ENCODE results near the gene BCAS3. TPM values are rescaled to one million over a fixed set of nuclear protein-coding genes. Genes with fewer than 3 reads are reported as not detected.

Gene BCAS3
- total RNA-seq, 2 donors from 2014 or later: 44.1 to 71.5 TPM

GRCh38 chr17:61405686-61406536 is 728.3 kb downstream of the BCAS3 start:
- H3K36me3 ChIP-seq (replicated peaks in 1 of 2; ENCODE audit: insufficient read depth in 1 of 2, low read depth in 2 of 2): no peaks in the 10 kb centered on the region
- peak overlapping the region in 1 of 4 donors; percentile 17 for H3K27ac ChIP-seq
- ATAC-seq (no peak), DNase-seq (peak in 1 of 4 donors; percentile 11)
- peaks cover 43% of the 10 kb centered on the region for H3K4me1 ChIP-seq
- intact Hi-C loops (cut with DNase I): no loop called here
- 33 to 57% methylated on average over 20 to 37 of the region's 37 CpGs for WGBS, 2 donors
- no peak overlapping the region for H3K4me3 ChIP-seq
- H3K27me3 ChIP-seq: peaks cover 0 to 66% of the 10 kb centered on the region in 2 donors
- TF ChIP-seq POLR2A (IDR thresholded peaks at IDR 0.05) (no peak), CTCF (IDR thresholded peaks at IDR 0.05) (no peak)
- H3K9me3 ChIP-seq: no peaks in the 10 kb centered on the region

- DNase-seq: no peak
- Histone ChIP-seq H3K4me3 (no peak overlapping the region), H3K27me3 (peaks cover 0 to 61% of the 10 kb centered on the region in 2 donors), H3K4me1 (peaks cover 44% of the 10 kb centered on the region), H3K36me3 (replicated peaks in 1 of 2; ENCODE audit: insufficient read depth in 1 of 2, low read depth in 2 of 2) (no peaks in the 10 kb centered on the region), H3K27ac (no peak overlapping the region), H3K9me3 (no peaks in the 10 kb centered on the region)
- no peak for TF ChIP-seq CTCF (IDR thresholded peaks at IDR 0.05)
- TF ChIP-seq POLR2A (IDR thresholded peaks at IDR 0.05): no peak
- intact Hi-C loops (cut with DNase I): no loop called here
- WGBS, 2 donors: 31 to 57% methylated on average over 1 of the region's 1 CpG
- no peak for ATAC-seq
Observed at GRCh38 chr17:61406537-61406845, 728.8 kb downstream of the BCAS3 start.

- ATAC-seq (no peak), DNase-seq (peak in 1 of 4 donors; percentile 6)
- H3K4me3 ChIP-seq: no peak overlapping the region
- no peak overlapping the region for H3K27ac ChIP-seq
- no peaks in the 10 kb centered on the region for H3K9me3 ChIP-seq
- 45 to 65% methylated on average over 5 to 8 of the region's 8 CpGs for WGBS, 2 donors
- H3K36me3 ChIP-seq (replicated peaks in 1 of 2; ENCODE audit: insufficient read depth in 1 of 2, low read depth in 2 of 2): no peaks in the 10 kb centered on the region
- TF ChIP-seq CTCF (IDR thresholded peaks at IDR 0.05) (no peak), POLR2A (IDR thresholded peaks at IDR 0.05) (no peak)
- peaks cover 0 to 55% of the 10 kb centered on the region in 2 donors for H3K27me3 ChIP-seq
- intact Hi-C loops (cut with DNase I): no loop called here
- peaks cover 51% of the 10 kb centered on the region for H3K4me1 ChIP-seq
Observed at GRCh38 chr17:61406971-61407911, 729.6 kb downstream of the BCAS3 start.

GRCh38 chr17:61408151-61409041 is 730.7 kb downstream of the BCAS3 start:
- Histone ChIP-seq H3K9me3 (no peaks in the 10 kb centered on the region), H3K27ac (no peak overlapping the region), H3K27me3 (peaks cover 0 to 44% of the 10 kb centered on the region in 2 donors), H3K4me1 (peaks cover 56% of the 10 kb centered on the region), H3K36me3 (replicated peaks in 1 of 2; ENCODE audit: insufficient read depth in 1 of 2, low read depth in 2 of 2) (no peaks in the 10 kb centered on the region), H3K4me3 (no peak overlapping the region)
- ATAC-seq: no peak
- peak in 1 of 4 donors; percentile 10 for DNase-seq
- intact Hi-C loops (cut with DNase I): no loop called here
- WGBS, 2 donors: 48 to 62% methylated on average over 29 to 35 of the region's 41 CpGs
- TF ChIP-seq CTCF (IDR thresholded peaks at IDR 0.05) (no peak), POLR2A (IDR thresholded peaks at IDR 0.05) (no peak)

Data from body of pancreas (tissue), 4 donors.